ENCODE data around the gene ZNF710. TPM values are rescaled to one million over a fixed set of nuclear protein-coding genes. Genes with fewer than 3 reads are reported as not detected.
A peak's percentile ranks its signal among the peaks of the same experiment; 100 is the strongest.

ZNF710 gene
- total RNA-seq, 3 donors from 2014 or later (not counting 1 experiment from before 2014, with no cell fraction given): 26.5 to 43.1 (median 26.6) TPM

DNA sequence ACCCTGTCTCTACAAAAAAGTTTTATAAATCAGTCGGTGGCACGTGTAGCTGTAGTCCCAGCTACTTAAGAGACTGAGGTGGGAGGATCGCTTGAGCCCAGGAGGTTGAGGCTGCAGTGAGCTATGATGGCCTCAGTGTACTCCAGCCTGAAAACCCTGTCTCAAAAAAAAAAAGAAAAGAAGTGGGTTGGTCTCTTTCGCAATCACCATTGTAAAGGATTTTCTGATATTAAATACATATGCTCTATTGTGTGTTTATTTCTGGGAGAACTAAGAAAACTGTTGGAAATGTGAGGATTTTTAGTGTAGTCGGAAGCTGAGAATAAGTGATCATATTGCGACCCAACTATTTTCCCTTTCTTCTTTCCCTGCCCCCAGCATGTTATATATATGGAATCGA, 7.5 kb downstream of the ZNF710 start:
- H3K4me3 ChIP-seq (ENCODE audit: low read length): no peak overlapping the region
- peaks cover 6% of the 10 kb centered on the region for H3K9me3 ChIP-seq (ENCODE audit: control insufficient read depth, insufficient read depth, low read length)
- peaks cover 0 to 2% of the 10 kb centered on the region in 2 donors for H3K9me3 Mint-ChIP-seq
- peaks cover 66 to 70% of the 10 kb centered on the region in 2 donors for H3K4me1 Mint-ChIP-seq
- DNase-seq (no peak), ATAC-seq (no peak)
- no peaks in the 10 kb centered on the region for H3K36me3 ChIP-seq (ENCODE audit: control insufficient read depth, insufficient read depth, low read length)
- H3K27ac Mint-ChIP-seq: peak overlapping the region; percentile 12 to 54
- H3K27ac ChIP-seq (ENCODE audit: low read length): no peak overlapping the region
- no peaks in the 10 kb centered on the region for H3K27me3 ChIP-seq (ENCODE audit: control insufficient read depth, insufficient read depth, low read length)
- no peak overlapping the region for H3K4me3 Mint-ChIP-seq
- no peaks in the 10 kb centered on the region for H3K27me3 Mint-ChIP-seq (ENCODE audit: low read depth in 2 of 2)
- H3K36me3 Mint-ChIP-seq: no peaks in the 10 kb centered on the region
- TF ChIP-seq, protein P1, sequence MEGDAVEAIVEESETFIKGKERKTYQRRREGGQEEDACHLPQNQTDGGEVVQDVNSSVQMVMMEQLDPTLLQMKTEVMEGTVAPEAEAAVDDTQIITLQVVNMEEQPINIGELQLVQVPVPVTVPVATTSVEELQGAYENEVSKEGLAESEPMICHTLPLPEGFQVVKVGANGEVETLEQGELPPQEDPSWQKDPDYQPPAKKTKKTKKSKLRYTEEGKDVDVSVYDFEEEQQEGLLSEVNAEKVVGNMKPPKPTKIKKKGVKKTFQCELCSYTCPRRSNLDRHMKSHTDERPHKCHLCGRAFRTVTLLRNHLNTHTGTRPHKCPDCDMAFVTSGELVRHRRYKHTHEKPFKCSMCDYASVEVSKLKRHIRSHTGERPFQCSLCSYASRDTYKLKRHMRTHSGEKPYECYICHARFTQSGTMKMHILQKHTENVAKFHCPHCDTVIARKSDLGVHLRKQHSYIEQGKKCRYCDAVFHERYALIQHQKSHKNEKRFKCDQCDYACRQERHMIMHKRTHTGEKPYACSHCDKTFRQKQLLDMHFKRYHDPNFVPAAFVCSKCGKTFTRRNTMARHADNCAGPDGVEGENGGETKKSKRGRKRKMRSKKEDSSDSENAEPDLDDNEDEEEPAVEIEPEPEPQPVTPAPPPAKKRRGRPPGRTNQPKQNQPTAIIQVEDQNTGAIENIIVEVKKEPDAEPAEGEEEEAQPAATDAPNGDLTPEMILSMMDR (IDR thresholded peaks at IDR 0.05): no peak
- intact Hi-C loops (cut with micrococcal nuclease): no loop called here
- 96% methylated on average over 4 of the region's 7 CpGs for WGBS (ENCODE audit: insufficient coverage)
- peaks cover 39% of the 10 kb centered on the region for H3K4me1 ChIP-seq (ENCODE audit: control insufficient read depth, insufficient read depth, low read length)

DNA sequence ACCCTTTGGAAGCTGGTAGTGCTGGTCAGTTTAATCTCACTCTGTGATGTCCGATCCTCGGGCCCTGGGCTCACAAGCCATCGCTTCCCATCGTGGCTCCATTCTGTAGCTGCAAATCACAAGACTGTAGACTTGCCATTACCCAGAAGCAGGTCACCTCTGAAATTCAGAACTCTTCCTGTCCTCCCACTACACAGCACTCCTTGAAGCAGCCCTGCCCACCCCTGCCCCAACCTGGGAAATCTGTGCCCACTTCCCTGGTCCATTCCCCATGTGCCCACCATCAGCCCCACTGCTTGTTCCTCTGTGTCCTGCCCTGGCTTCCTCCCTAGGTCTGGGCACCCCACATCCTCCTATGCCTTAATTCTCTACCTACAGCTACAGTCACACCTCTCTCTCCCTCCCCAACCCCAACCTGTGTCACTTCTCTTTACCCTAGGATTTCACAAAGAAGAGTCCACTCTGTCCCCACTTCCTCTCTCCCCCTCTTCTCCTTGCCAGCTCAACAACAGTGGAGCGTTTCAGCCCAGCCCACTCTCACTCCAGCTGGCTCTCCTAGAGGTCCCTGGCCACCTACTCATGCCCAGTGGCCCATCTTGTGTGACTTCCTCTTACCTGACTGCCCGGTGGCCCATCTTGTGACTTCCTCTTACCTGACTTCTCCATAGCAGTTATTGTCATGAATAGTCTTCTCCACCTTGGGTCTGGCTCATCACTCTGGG, 8.3 kb downstream of the ZNF710 start:
- Mint-ChIP-seq H3K4me1 (peaks cover 65 to 70% of the 10 kb centered on the region in 2 donors), H3K4me3 (no peak overlapping the region), H3K27ac (peak overlapping the region; percentile 12 to 69), H3K36me3 (no peaks in the 10 kb centered on the region), H3K9me3 (peaks cover 0 to 5% of the 10 kb centered on the region in 2 donors), H3K27me3 (ENCODE audit: low read depth in 2 of 2) (no peaks in the 10 kb centered on the region)
- ATAC-seq (peak in 1 of 3 donors; percentile 50), DNase-seq (no peak)
- H3K36me3 ChIP-seq (ENCODE audit: control insufficient read depth, insufficient read depth, low read length): no peaks in the 10 kb centered on the region
- intact Hi-C loops (cut with micrococcal nuclease): no loop called here
- H3K27ac ChIP-seq (ENCODE audit: low read length): no peak overlapping the region
- WGBS (ENCODE audit: insufficient coverage): 71% methylated on average over 6 of the region's 6 CpGs
- peaks cover 6% of the 10 kb centered on the region for H3K9me3 ChIP-seq (ENCODE audit: control insufficient read depth, insufficient read depth, low read length)
- H3K4me1 ChIP-seq (ENCODE audit: control insufficient read depth, insufficient read depth, low read length): peaks cover 38% of the 10 kb centered on the region
- H3K4me3 ChIP-seq (ENCODE audit: low read length): no peak overlapping the region
- no peaks in the 10 kb centered on the region for H3K27me3 ChIP-seq (ENCODE audit: control insufficient read depth, insufficient read depth, low read length)
- TF ChIP-seq, protein P1 (IDR thresholded peaks at IDR 0.05): no peak

DNA sequence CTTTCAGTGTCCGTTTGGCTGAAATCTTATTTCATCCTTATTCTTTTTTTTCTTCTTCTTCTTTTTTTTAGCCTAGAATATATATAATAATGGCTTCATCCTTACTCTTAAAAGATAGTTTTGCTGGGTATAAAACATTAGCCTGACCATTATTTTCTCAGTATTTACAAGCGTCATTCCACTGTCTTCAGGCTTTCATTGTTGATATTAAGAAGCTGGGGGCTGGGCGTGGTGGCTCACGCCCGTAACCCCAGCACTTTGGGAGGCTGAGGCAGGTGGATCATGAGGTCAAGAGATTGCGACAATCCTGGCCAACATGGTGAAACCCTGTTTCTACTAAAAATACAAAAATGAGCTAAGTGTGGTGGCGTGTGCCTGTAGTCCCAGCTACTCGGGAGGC, 10.6 kb downstream of the ZNF710 start:
- no peak for DNase-seq
- Histone ChIP-seq H3K27me3 (ENCODE audit: control insufficient read depth, insufficient read depth, low read length) (no peaks in the 10 kb centered on the region), H3K27ac (ENCODE audit: low read length) (no peak overlapping the region), H3K4me3 (ENCODE audit: low read length) (no peak overlapping the region), H3K4me1 (ENCODE audit: control insufficient read depth, insufficient read depth, low read length) (peaks cover 32% of the 10 kb centered on the region), H3K36me3 (ENCODE audit: control insufficient read depth, insufficient read depth, low read length) (no peaks in the 10 kb centered on the region), H3K9me3 (ENCODE audit: control insufficient read depth, insufficient read depth, low read length) (peaks cover 6% of the 10 kb centered on the region)
- 98% methylated on average over 7 of the region's 8 CpGs for WGBS (ENCODE audit: insufficient coverage)
- no peak for ATAC-seq
- no peaks in the 10 kb centered on the region for H3K36me3 Mint-ChIP-seq
- no peak overlapping the region for H3K4me3 Mint-ChIP-seq
- H3K4me1 Mint-ChIP-seq: peaks cover 44 to 54% of the 10 kb centered on the region in 2 donors
- intact Hi-C loops (cut with micrococcal nuclease): no loop called here
- no peak overlapping the region for H3K27ac Mint-ChIP-seq
- H3K27me3 Mint-ChIP-seq (ENCODE audit: low read depth in 2 of 2): no peaks in the 10 kb centered on the region
- H3K9me3 Mint-ChIP-seq: peaks cover 0 to 5% of the 10 kb centered on the region in 2 donors
- TF ChIP-seq, protein P1 (IDR thresholded peaks at IDR 0.05): no peak
